GM12873 (cell line): Measurements from ENCODE around the gene NEU4.

ENCODE experiments used
- TF ChIP-seq, protein P1 (sequence below): IDR thresholded peaks from 2 replicates; pipeline ENCODE4 v1.5.1; 2012; ENCODE audit warnings: low read depth, mild to moderate bottlenecking, moderate library complexity, low read length, control low read depth; ENCODE audit not compliant: insufficient read depth; ENCODE audit errors: missing control alignments

NEU4 gene

GRCh38 chr2:241795021-241795999 lies 13.7 kb upstream of the NEU4 start:
- TF ChIP-seq, protein P1, sequence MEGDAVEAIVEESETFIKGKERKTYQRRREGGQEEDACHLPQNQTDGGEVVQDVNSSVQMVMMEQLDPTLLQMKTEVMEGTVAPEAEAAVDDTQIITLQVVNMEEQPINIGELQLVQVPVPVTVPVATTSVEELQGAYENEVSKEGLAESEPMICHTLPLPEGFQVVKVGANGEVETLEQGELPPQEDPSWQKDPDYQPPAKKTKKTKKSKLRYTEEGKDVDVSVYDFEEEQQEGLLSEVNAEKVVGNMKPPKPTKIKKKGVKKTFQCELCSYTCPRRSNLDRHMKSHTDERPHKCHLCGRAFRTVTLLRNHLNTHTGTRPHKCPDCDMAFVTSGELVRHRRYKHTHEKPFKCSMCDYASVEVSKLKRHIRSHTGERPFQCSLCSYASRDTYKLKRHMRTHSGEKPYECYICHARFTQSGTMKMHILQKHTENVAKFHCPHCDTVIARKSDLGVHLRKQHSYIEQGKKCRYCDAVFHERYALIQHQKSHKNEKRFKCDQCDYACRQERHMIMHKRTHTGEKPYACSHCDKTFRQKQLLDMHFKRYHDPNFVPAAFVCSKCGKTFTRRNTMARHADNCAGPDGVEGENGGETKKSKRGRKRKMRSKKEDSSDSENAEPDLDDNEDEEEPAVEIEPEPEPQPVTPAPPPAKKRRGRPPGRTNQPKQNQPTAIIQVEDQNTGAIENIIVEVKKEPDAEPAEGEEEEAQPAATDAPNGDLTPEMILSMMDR = no peak

- TF ChIP-seq, protein P1 = no peak
Measured at GRCh38 chr2:241796209-241796608, 12.8 kb upstream of the NEU4 start.

GRCh38 chr2:241796610-241797138 lies 12.3 kb upstream of the NEU4 start:
- TF ChIP-seq, protein P1 = no peak

DNA sequence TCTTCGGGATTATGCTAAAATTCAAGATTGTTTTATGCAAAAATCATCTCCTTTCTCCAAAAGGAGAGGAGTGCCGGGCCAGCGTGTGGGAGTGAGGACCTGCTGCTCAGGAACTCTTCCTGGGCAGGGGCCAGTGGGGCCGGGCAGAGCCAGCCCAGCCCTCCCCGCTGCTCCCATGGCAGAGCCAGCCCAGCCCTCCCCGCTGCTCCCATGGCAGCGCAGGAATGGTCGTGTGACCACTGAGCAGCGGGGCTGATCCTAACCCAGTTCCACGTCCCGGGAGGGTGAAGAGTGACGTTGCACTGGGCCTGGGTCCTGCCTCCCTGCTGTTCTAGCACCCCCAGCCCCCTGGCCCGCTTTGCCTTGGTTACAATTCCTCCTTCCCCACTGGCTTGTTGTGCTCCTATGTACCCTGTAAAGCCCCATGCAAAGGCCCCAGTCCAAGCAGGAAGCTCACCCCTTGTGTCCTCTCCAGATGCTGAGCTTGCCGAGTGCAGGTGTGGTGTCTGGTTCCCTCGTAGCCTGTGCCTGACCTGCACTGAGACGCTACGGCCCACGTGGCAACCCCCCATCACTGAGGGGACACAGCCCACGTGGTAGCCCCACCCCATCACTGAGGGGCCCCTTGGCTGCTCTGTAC lies 11.4 kb upstream of the NEU4 start:
- TF ChIP-seq, protein P1 = no peak

DNA sequence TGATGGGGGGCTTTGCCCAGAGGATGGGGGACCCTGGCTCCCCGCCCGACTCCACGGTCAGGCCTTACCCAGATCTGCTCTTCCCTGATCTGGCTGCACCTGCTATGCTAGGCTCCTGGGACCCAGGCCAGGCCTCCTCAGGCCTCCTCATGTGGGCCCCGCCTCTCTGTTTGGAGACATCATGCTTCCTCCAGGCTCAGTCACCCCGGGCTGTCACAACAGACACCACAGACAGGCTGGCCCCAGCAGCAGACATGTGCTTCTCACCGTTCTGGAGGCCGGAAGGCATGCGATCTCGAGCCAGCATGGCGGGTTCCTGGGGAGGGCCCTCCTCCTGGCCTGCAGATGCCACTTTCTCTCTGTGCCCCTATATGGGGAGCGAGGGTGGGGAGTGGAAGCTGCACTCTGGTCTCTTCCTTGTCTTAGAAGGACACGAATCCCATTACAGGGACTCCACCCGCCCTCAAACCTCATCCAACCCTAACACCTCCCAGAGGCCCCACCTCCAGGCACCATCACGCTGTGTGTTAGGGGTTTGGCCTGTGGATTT lies 10.8 kb upstream of the NEU4 start:
- TF ChIP-seq, protein P1 = no peak

- TF ChIP-seq, protein P1 = no peak
Measured at GRCh38 chr2:241798631-241799521, 10.1 kb upstream of the NEU4 start.
